Measurements from ENCODE around the gene TRMT11.

DNA sequence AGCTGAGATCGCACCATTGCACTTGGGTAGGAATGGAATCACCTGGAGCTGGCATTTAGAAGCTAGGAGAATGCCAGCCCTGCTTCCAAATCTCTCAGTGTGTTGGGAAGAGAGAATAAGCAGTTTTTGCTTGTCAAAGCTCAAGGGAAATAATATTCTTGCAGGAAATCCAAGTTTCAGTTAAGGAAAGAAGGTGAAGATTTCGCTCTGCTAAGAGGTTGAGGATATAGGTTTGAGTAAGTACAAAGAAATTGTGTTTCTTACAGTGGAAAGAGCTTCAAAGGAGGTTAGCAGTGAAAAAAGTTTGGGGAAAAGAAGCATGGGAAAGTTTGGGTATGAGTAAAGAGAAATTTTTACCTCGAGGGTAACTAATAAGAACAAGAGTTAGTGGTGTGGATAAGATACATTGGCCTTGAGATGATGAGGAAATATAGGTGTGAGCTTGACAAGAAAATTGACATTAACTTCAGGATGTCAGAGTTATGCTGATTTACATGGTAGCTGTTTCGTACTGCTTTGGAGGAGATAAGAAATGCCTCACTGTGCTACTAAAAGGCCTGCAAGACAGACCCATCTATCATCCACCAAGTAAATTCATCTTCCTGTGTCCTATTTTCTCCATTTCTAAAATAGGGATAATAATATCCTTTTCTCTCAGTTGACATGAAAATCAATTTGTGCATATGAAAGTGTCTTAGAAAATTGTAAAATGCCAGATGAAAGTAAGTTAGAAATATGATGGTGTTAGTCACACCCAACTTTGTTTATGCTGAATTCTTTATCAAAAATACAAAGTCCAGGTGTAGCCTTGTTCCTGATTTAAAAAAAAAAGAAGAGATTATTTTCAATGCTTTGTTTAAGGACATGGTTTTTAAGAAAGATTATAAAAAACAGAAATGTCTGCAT lies 42.6 kb upstream of the TRMT11 start:
- TF ChIP-seq, protein P1, sequence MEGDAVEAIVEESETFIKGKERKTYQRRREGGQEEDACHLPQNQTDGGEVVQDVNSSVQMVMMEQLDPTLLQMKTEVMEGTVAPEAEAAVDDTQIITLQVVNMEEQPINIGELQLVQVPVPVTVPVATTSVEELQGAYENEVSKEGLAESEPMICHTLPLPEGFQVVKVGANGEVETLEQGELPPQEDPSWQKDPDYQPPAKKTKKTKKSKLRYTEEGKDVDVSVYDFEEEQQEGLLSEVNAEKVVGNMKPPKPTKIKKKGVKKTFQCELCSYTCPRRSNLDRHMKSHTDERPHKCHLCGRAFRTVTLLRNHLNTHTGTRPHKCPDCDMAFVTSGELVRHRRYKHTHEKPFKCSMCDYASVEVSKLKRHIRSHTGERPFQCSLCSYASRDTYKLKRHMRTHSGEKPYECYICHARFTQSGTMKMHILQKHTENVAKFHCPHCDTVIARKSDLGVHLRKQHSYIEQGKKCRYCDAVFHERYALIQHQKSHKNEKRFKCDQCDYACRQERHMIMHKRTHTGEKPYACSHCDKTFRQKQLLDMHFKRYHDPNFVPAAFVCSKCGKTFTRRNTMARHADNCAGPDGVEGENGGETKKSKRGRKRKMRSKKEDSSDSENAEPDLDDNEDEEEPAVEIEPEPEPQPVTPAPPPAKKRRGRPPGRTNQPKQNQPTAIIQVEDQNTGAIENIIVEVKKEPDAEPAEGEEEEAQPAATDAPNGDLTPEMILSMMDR (IDR thresholded peaks at IDR 0.05; ENCODE audit: insufficient read depth, low read length, poor library complexity, severe bottlenecking): no peak
- no peak for TF ChIP-seq EZH2phosphoT487 (conservative IDR thresholded peaks at IDR 0.05; ENCODE audit: low read length)

Data from SU-DHL-6 (cell line).